HL-60 (cell line): ENCODE results near the gene SGSH.

Source experiments
- DNase-seq, 2 experiments: peaks; one replicate each; pipeline ENCODE4 v3.0.0-alpha.2; 2010 to 2020; ENCODE audit warnings: low read depth in 1 of 2, low spot score in 1 of 2
- H3K27ac ChIP-seq: fragments of 250-450 bp; sonication (Bioruptor Pico); replicated peaks from 2 replicates; pipeline ENCODE4 v1.5.1; 2020; ENCODE audit warnings: mild to moderate bottlenecking, moderate library complexity
- H3K27me3 ChIP-seq: fragments of 250-450 bp; sonication (Bioruptor Pico); 2 replicates; pipeline ENCODE4 v1.5.1; 2021; ENCODE audit warnings: mild to moderate bottlenecking, moderate library complexity; ENCODE audit not compliant: insufficient read depth, poor library complexity, severe bottlenecking
- H3K4me3 ChIP-seq: replicated peaks from 2 replicates; pipeline ENCODE4 v1.5.1; 2011; ENCODE audit warnings: mild to moderate bottlenecking, control low read depth, low read length; ENCODE audit not compliant: insufficient read depth
- CTCF ChIP-seq: IDR thresholded peaks from one replicate; pipeline ENCODE4 v1.5.1; 2011; ENCODE audit warnings: low read length, control low read depth, inconsistent platforms; ENCODE audit not compliant: insufficient read depth
- GABPA ChIP-seq: IDR thresholded peaks from 2 replicates; pipeline ENCODE4 v1.6.1; 2012; ENCODE audit warnings: low read depth
- POLR2AphosphoS5 ChIP-seq: IDR thresholded peaks from 2 replicates; pipeline ENCODE4 v1.6.1; 2012; ENCODE audit warnings: low read depth
- REST ChIP-seq: IDR thresholded peaks from 2 replicates; pipeline ENCODE4 v1.6.1; 2012; ENCODE audit warnings: low read depth; ENCODE audit not compliant: insufficient replicate concordance
- SPI1 ChIP-seq: IDR thresholded peaks from 2 replicates; pipeline ENCODE4 v1.6.1; 2012; ENCODE audit warnings: low read depth, mild to moderate bottlenecking, borderline replicate concordance

The SGSH gene

GRCh38 chr17:80242505-80242904 lies 22.4 kb upstream of the SGSH start:
- no peak overlapping the region for H3K4me3 ChIP-seq
- H3K27ac ChIP-seq, result no peak overlapping the region
- no peaks in the 10 kb centered on the region for H3K27me3 ChIP-seq
- peak in 1 of 2 experiments; percentile 11 for DNase-seq
- TF ChIP-seq GABPA (no peak), CTCF (no peak), POLR2AphosphoS5 (no peak), SPI1 (no peak), REST (no peak)

GRCh38 chr17:80237386-80237785 lies 17.3 kb upstream of the SGSH start:
- Histone ChIP-seq H3K27ac (no peak overlapping the region), H3K4me3 (no peak overlapping the region), H3K27me3 (no peaks in the 10 kb centered on the region)
- TF ChIP-seq CTCF, result no peak
- TF ChIP-seq REST, result no peak
- no peak for TF ChIP-seq SPI1
- TF ChIP-seq GABPA, result no peak
- TF ChIP-seq POLR2AphosphoS5, result no peak
- no peak for DNase-seq

- H3K27ac ChIP-seq, result no peak overlapping the region
- no peak for TF ChIP-seq REST
- no peak for TF ChIP-seq POLR2AphosphoS5
- TF ChIP-seq SPI1, result no peak
- TF ChIP-seq GABPA, result no peak
- no peak for TF ChIP-seq CTCF
- no peak overlapping the region for H3K4me3 ChIP-seq
- DNase-seq, result no peak
- no peaks in the 10 kb centered on the region for H3K27me3 ChIP-seq
These were observed 16.8 kb upstream of the SGSH start for GRCh38 chr17:80236911-80237310.
